Lung (tissue), 12 donors: ENCODE data around the gene EXOC6B. TPM values are rescaled to one million over a fixed set of nuclear protein-coding genes. Genes with fewer than 3 reads are reported as not detected.

ENCODE experiments used
- ATAC-seq: fragments of 200-7000 bp; cut with Tn5 transposase; one replicate; pipeline ENCODE4 v1.9.1; 2020; ENCODE audit warnings: moderate number of reproducible peaks; ENCODE audit not compliant: insufficient read depth, low FRiP score
- DNase-seq, 3 donors: peaks; one replicate each; pipeline ENCODE4 v3.0.0-alpha.2; 2013 to 2017
- H3K27ac ChIP-seq, 2 donors: one replicate each; pipeline ENCODE4 v1.5.1; 2013; ENCODE audit warnings: mild to moderate bottlenecking in 2 of 2, moderate library complexity in 2 of 2, control low read depth in 1 of 2, inconsistent platforms in 1 of 2, low read depth in 1 of 2, low read length in 1 of 2
- H3K27me3 ChIP-seq, 3 donors: one replicate each; pipeline ENCODE4 v1.5.1; 2013; ENCODE audit warnings: low read length in 2 of 3; ENCODE audit not compliant: control insufficient read depth in 3 of 3, insufficient read depth in 3 of 3
- H3K36me3 ChIP-seq, 4 donors: one replicate each; pipeline ENCODE4 v1.5.1; 2013; ENCODE audit warnings: low read length in 4 of 4, mild to moderate bottlenecking in 1 of 4, moderate library complexity in 1 of 4; ENCODE audit not compliant: control insufficient read depth in 4 of 4, insufficient read depth in 4 of 4
- H3K4me1 ChIP-seq, 5 donors: one replicate each; pipeline ENCODE4 v1.5.1; 2013; ENCODE audit warnings: low read length in 5 of 5, mild to moderate bottlenecking in 2 of 5, moderate library complexity in 1 of 5; ENCODE audit not compliant: control insufficient read depth in 5 of 5, insufficient read depth in 5 of 5
- H3K4me3 ChIP-seq: one replicate; pipeline ENCODE4 v1.5.1; 2013; ENCODE audit warnings: mild to moderate bottlenecking, control low read depth, moderate library complexity
- H3K9ac ChIP-seq, 2 donors: one replicate each; pipeline ENCODE4 v1.5.1; 2013; ENCODE audit warnings: low read length in 2 of 2, control low read depth in 1 of 2; ENCODE audit not compliant: insufficient read depth in 1 of 2
- H3K9me3 ChIP-seq, 4 donors: one replicate each; pipeline ENCODE4 v1.5.1; 2013; ENCODE audit warnings: low read length in 3 of 4, mild to moderate bottlenecking in 1 of 4, moderate library complexity in 1 of 4; ENCODE audit not compliant: control insufficient read depth in 4 of 4, insufficient read depth in 3 of 4
- WGBS, 2 donors: extraction: QIAGEN DNeasy Blood & Tissue Kit; methylation state at CpG; one replicate each; pipeline ENCODE4 v1.1.7; 2013; 5-methylcytosine and 5-hydroxymethylcytosine counted together
- polyA plus RNA-seq, 2 donors: library from polyadenylated mRNA; stranded (reverse); fragments of 200-250 nt; gene quantifications; one replicate each; pipeline ENCODE4 v1.2.1, GENCODE V29; 2013
- total RNA-seq, 2 donors: library from RNA; depleted of rRNA in 1 of 2; stranded (reverse); fragments of >200 nt in 1 of 2; gene quantifications; one replicate each; pipeline ENCODE4 v1.2.1, GENCODE V29; 2014 to 2021
- TF ChIP-seq, protein P1 (sequence below): IDR thresholded peaks from 2 replicates; pipeline ENCODE4 v1.5.1; 2012; ENCODE audit warnings: mild to moderate bottlenecking; ENCODE audit errors: control extremely low read depth, extremely low read depth
- donor health status: control.
- donor health status: control.
- donor health status: Bipolar disorder and iron deficiency.
- donor health status: healthy.
- donor health status: DM: yes; HTN: yes; CAD: no.

Gene EXOC6B
- total and polyA plus RNA-seq, 4 donors: 3.3 to 46.0 (median 12.7) TPM

DNA sequence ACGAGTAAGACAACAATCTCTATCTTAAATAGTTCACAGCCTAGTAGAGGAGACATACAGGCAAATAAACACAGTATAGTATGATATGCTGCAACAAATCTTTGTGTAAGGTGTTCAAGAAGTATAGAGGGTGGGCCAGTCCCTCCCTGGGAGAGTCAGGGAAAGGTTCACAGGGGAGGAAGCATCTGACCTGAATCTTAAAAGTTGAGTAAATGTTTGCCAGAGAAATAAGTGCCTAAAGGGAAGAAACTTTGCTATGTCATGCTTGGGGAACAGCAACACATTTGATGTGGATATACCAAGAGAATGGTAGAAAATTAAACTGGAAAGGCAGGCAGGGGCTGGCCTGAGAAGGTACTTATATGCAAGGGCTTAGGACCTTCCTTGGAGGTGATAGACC, 552.4 kb downstream of the EXOC6B start:
- TF ChIP-seq, protein P1, sequence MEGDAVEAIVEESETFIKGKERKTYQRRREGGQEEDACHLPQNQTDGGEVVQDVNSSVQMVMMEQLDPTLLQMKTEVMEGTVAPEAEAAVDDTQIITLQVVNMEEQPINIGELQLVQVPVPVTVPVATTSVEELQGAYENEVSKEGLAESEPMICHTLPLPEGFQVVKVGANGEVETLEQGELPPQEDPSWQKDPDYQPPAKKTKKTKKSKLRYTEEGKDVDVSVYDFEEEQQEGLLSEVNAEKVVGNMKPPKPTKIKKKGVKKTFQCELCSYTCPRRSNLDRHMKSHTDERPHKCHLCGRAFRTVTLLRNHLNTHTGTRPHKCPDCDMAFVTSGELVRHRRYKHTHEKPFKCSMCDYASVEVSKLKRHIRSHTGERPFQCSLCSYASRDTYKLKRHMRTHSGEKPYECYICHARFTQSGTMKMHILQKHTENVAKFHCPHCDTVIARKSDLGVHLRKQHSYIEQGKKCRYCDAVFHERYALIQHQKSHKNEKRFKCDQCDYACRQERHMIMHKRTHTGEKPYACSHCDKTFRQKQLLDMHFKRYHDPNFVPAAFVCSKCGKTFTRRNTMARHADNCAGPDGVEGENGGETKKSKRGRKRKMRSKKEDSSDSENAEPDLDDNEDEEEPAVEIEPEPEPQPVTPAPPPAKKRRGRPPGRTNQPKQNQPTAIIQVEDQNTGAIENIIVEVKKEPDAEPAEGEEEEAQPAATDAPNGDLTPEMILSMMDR: no peak
- no peak overlapping the region for H3K9ac ChIP-seq

DNA sequence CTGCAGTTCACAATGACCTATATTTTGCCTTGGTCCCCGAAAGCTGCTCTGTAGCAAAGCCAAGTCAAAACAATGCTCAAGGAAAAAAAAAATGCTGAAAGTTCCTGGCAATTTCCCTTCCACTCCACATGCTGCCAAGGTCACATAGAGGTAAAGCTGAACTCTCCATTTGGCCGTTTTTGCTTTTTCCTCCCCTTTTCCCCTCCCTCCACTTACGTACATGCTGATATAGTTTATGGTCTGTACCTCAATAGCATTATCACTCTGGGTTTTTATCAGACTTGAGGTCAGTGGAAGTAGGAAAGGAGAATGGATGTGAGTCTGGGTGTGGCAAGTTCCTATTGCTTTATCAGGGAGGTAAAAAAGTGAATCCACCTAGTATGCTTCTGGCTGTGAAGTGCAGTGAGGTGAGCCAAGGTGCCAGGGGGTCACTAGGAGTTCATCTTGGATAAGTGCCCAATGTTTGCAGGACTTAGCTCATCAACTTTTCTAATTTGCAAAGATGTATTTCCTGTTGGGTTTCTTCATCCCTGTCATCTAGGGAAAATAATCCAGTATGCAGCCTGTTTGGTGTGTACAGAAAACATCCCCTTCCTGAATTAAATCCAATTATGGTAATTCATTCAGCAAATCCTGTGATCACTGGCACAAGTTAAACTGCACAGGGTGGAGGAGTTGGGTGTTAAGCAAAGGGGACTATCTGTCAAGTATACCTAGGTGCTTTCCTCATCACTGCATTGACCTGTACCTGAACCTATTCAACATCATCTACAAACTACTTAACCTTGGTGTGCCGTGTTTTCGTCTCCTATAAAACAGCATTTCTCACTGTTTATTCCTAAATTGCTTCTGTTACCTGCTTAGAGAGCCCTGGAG, 553.8 kb downstream of the EXOC6B start:
- peak; percentile 24 to 62 (median 50) for DNase-seq
- no peak for ATAC-seq
- TF ChIP-seq, protein P1: no peak
- Histone ChIP-seq H3K27ac (peak overlapping the region in 1 of 2 donors; percentile 4), H3K27me3 (no peaks in the 10 kb centered on the region), H3K9ac (no peak overlapping the region), H3K4me1 (peaks cover 0 to 44% (median 15%) of the 10 kb centered on the region in 5 donors), H3K36me3 (no peaks in the 10 kb centered on the region), H3K9me3 (no peaks in the 10 kb centered on the region), H3K4me3 (no peak overlapping the region)
- WGBS, 2 donors: 52 to 75% methylated on average over 5 of the region's 5 CpGs

More for the DNA sequence above, 552.4 kb downstream of the EXOC6B start:
- ATAC-seq (no peak), DNase-seq (no peak)
- H3K4me3 ChIP-seq: no peak overlapping the region
- H3K9me3 ChIP-seq: no peaks in the 10 kb centered on the region
- 35 to 43% methylated on average over 1 of the region's 1 CpG for WGBS, 2 donors
- peaks cover 0 to 44% (median 15%) of the 10 kb centered on the region in 5 donors for H3K4me1 ChIP-seq
- no peaks in the 10 kb centered on the region for H3K27me3 ChIP-seq
- no peaks in the 10 kb centered on the region for H3K36me3 ChIP-seq
- no peak overlapping the region for H3K27ac ChIP-seq

DNA sequence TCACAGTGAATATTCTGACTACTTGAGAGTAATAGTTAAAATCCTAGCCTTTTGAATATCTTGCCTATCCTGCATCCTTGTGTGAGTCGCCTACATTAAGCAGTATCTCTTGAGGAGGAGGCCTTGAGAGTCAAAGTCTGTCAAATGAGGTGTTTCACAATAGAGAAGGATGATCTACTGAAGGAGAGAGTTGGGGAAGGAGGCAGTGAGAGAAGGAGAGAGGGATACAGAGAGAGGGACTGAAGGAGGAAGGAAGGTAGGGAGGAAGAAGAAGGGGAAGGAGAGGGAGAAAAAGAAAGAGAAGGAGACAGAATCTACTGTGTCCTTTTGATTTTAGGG, 554.6 kb downstream of the EXOC6B start:
- Histone ChIP-seq H3K27ac (no peak overlapping the region), H3K36me3 (no peaks in the 10 kb centered on the region), H3K27me3 (no peaks in the 10 kb centered on the region), H3K4me1 (peaks cover 0 to 42% (median 15%) of the 10 kb centered on the region in 5 donors), H3K9me3 (no peaks in the 10 kb centered on the region), H3K9ac (no peak overlapping the region), H3K4me3 (no peak overlapping the region)
- 64 to 94% methylated on average over 1 of the region's 1 CpG for WGBS, 2 donors
- TF ChIP-seq, protein P1: no peak
- DNase-seq (no peak), ATAC-seq (no peak)
